Left lung (tissue), 10 donors: ENCODE data around the gene P2RY13. TPM values are rescaled to one million over a fixed set of nuclear protein-coding genes. Genes with fewer than 3 reads are reported as not detected.

Experiments used
- ATAC-seq: fragments of 200-7000 bp; cut with Tn5 transposase; one replicate; pipeline ENCODE4 v1.9.1; 2020; ENCODE audit warnings: moderate library complexity
- DNase-seq, 4 donors: peaks; one replicate each; pipeline ENCODE4 v3.0.0-alpha.2; 2013 to 2020
- H3K27ac ChIP-seq, 2 donors: fragments of 200-600 bp; sonication (generic) in 1 of 2; one replicate each; pipeline versions ENCODE4 v1.5.0 to v1.8.0; 2020 to 2021
- H3K27me3 ChIP-seq, 2 donors: fragments of 200-600 bp; sonication (generic) in 1 of 2; one replicate each; pipeline versions ENCODE4 v1.5.0 to v1.8.0; 2020 to 2021
- H3K36me3 ChIP-seq, 2 donors: fragments of 200-600 bp; sonication (generic) in 1 of 2; one replicate each; pipeline versions ENCODE4 v1.5.0 to v1.8.0; 2020 to 2021
- H3K4me1 ChIP-seq, 2 donors: fragments of 200-600 bp; one replicate each; pipeline ENCODE4 v1.8.0; 2021
- H3K4me3 ChIP-seq, 2 donors: fragments of 200-600 bp; sonication (generic) in 1 of 2; one replicate each; pipeline versions ENCODE4 v1.5.0 to v1.8.0; 2020 to 2021; ENCODE audit warnings: mild to moderate bottlenecking in 1 of 2
- H3K9me3 ChIP-seq, 2 donors: fragments of 200-600 bp; sonication (generic) in 1 of 2; one replicate each; pipeline versions ENCODE4 v1.5.0 to v1.8.0; 2020 to 2021
- intact Hi-C, 2 donors: fragments of 100-400 bp; cut with DNase I; formaldehyde crosslinking; loops; one replicate each; pipeline versions ENCODE4 v1.11.2 to v1.14.2; 2022
- polyA plus RNA-seq, 6 donors: library from polyadenylated mRNA; unstranded; fragments of 120-200 nt; gene quantifications; one replicate each; pipeline ENCODE4 v1.2.1, GENCODE V29; 2013; ENCODE audit not compliant: insufficient read length in 6 of 6
- total RNA-seq, 2 donors: library from RNA; stranded (reverse); fragmentation: NEBNext Ultra II Directional; extraction: Animal tissue kit (Norgen Biotek cat#: 25700); gene quantifications; one replicate each; pipeline ENCODE4 v1.2.1, GENCODE V29; 2021
- TF ChIP-seq, protein P1 (sequence below), 2 donors: fragments of 200-600 bp; sonication (generic) in 1 of 2; IDR thresholded peaks; one replicate each; pipeline versions ENCODE4 v1.5.0 to v1.8.0; 2021; ENCODE audit warnings: antibody characterized with exemption in 2 of 2
- donor health status: DM: no; HTN: yes; CAD: no.
- donor health status: DM: no; HTN: no; CAD: no.

P2RY13 gene
- total and polyA plus RNA-seq, 8 donors = 0.83 to 16.4 (median 1.5) TPM

DNA sequence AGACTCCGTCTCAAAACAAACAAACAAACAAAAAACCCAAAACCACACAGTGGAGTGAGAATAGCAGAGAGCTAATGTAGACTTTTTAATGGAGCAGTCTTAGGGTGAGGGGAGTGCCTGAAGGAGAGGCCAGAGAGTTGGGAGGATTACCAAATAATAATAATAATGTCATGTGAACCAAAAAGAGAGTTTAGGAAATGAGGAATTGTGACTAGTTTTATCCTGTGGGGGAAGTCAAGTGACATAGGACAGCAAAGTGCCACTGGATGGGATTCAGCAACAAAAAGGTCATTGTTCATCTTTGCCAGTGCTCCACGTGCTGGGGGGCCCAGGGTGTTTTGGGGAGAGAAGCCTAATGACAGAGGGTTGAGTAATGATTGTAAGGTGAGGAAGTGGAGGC lies 25.6 kb downstream of the P2RY13 start:
- no peak for ATAC-seq
- Histone ChIP-seq H3K27me3 (no peaks in the 10 kb centered on the region), H3K4me3 (no peak overlapping the region), H3K36me3 (no peaks in the 10 kb centered on the region), H3K9me3 (no peaks in the 10 kb centered on the region), H3K27ac (no peak overlapping the region), H3K4me1 (peaks cover 0 to 2% of the 10 kb centered on the region in 2 donors)
- DNase-seq = no peak
- TF ChIP-seq, protein P1, sequence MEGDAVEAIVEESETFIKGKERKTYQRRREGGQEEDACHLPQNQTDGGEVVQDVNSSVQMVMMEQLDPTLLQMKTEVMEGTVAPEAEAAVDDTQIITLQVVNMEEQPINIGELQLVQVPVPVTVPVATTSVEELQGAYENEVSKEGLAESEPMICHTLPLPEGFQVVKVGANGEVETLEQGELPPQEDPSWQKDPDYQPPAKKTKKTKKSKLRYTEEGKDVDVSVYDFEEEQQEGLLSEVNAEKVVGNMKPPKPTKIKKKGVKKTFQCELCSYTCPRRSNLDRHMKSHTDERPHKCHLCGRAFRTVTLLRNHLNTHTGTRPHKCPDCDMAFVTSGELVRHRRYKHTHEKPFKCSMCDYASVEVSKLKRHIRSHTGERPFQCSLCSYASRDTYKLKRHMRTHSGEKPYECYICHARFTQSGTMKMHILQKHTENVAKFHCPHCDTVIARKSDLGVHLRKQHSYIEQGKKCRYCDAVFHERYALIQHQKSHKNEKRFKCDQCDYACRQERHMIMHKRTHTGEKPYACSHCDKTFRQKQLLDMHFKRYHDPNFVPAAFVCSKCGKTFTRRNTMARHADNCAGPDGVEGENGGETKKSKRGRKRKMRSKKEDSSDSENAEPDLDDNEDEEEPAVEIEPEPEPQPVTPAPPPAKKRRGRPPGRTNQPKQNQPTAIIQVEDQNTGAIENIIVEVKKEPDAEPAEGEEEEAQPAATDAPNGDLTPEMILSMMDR (IDR thresholded peaks at IDR 0.05) = no peak
- intact Hi-C loops = no loop called here

DNA sequence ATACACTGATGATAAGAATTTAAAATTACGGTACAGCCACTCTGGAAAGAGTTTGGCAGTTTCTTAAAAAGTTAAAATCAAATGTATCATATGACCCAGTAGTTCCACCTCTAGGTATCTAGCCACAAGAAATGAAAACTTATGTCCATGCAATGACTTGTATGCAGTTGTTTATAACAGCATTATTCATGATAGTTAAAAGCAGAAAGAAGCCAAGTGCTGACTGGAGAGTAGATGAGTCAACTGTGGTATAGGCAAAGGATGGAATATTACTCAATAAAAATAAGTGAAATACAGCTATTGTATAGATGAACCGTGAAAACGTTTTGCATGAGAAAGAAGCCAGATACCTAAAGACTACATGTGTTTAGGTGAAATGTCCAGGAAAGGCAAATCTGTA lies 27.6 kb downstream of the P2RY13 start:
- H3K4me1 ChIP-seq = peaks cover 0 to 2% of the 10 kb centered on the region in 2 donors
- no peak for DNase-seq
- H3K9me3 ChIP-seq = no peaks in the 10 kb centered on the region
- TF ChIP-seq, protein P1 (IDR thresholded peaks at IDR 0.05) = no peak
- H3K4me3 ChIP-seq = no peak overlapping the region
- no peak overlapping the region for H3K27ac ChIP-seq
- H3K36me3 ChIP-seq = no peaks in the 10 kb centered on the region
- H3K27me3 ChIP-seq = no peaks in the 10 kb centered on the region
- ATAC-seq = no peak
- intact Hi-C loops = no loop called here

- ATAC-seq (no peak), DNase-seq (no peak)
- Histone ChIP-seq H3K9me3 (no peaks in the 10 kb centered on the region), H3K36me3 (no peaks in the 10 kb centered on the region), H3K27ac (no peak overlapping the region), H3K4me3 (no peak overlapping the region), H3K4me1 (peaks cover 0 to 2% of the 10 kb centered on the region in 2 donors), H3K27me3 (no peaks in the 10 kb centered on the region)
- intact Hi-C loops = no loop called here
- TF ChIP-seq, protein P1 (IDR thresholded peaks at IDR 0.05) = no peak
Measured at GRCh38 chr3:151300539-151300938, 28.8 kb downstream of the P2RY13 start.

DNA sequence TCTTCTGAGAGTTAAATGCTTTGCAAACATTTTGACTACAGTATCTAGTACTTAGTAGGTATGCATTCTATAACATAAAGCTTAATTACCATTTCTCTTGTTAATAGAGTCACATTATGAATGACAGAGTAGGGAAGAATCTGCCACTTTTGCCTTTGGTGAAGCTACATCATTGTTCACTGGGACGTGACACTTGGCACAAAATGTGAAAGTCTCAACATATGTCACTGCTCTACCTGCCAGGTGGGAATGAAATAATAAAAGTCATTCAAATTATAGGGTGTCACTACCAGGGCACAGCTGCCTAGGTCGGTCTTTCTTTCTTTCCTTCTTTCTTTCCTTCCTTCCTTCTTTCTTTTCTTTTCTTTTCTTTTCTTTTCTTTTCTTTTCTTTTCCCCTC lies 30.3 kb downstream of the P2RY13 start:
- TF ChIP-seq, protein P1 (IDR thresholded peaks at IDR 0.05) = no peak

GRCh38 chr3:151297429-151297828 lies 31.9 kb downstream of the P2RY13 start:
- Histone ChIP-seq H3K4me1 (no peaks in the 10 kb centered on the region), H3K27ac (no peak overlapping the region), H3K36me3 (no peaks in the 10 kb centered on the region), H3K9me3 (no peaks in the 10 kb centered on the region), H3K4me3 (no peak overlapping the region), H3K27me3 (no peaks in the 10 kb centered on the region)
- ATAC-seq (no peak), DNase-seq (no peak)
- intact Hi-C loops = no loop called here
- TF ChIP-seq, protein P1 (IDR thresholded peaks at IDR 0.05) = no peak

More for the DNA sequence above, 30.3 kb downstream of the P2RY13 start:
- no peak for ATAC-seq
- H3K4me1 ChIP-seq = no peaks in the 10 kb centered on the region
- H3K27ac ChIP-seq = no peak overlapping the region
- no peaks in the 10 kb centered on the region for H3K36me3 ChIP-seq
- no peaks in the 10 kb centered on the region for H3K9me3 ChIP-seq
- H3K27me3 ChIP-seq = no peaks in the 10 kb centered on the region
- DNase-seq = no peak
- intact Hi-C loops = no loop called here
- no peak overlapping the region for H3K4me3 ChIP-seq
